Measurements from ENCODE around the gene SNRPB2.

- TF ChIP-seq, protein P1, sequence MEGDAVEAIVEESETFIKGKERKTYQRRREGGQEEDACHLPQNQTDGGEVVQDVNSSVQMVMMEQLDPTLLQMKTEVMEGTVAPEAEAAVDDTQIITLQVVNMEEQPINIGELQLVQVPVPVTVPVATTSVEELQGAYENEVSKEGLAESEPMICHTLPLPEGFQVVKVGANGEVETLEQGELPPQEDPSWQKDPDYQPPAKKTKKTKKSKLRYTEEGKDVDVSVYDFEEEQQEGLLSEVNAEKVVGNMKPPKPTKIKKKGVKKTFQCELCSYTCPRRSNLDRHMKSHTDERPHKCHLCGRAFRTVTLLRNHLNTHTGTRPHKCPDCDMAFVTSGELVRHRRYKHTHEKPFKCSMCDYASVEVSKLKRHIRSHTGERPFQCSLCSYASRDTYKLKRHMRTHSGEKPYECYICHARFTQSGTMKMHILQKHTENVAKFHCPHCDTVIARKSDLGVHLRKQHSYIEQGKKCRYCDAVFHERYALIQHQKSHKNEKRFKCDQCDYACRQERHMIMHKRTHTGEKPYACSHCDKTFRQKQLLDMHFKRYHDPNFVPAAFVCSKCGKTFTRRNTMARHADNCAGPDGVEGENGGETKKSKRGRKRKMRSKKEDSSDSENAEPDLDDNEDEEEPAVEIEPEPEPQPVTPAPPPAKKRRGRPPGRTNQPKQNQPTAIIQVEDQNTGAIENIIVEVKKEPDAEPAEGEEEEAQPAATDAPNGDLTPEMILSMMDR (conservative IDR thresholded peaks at IDR 0.05), result no peak
- no peak for TF ChIP-seq ZFX (IDR thresholded peaks at IDR 0.05)
Measured at GRCh38 chr20:16760431-16761304, 30.8 kb downstream of the SNRPB2 start.

Measured in C4-2B (cell line).